ENCODE results near the gene RPF1. TPM values are rescaled to one million over a fixed set of nuclear protein-coding genes. Genes with fewer than 3 reads are reported as not detected.
"Not testable (repeated sequence)": the region's sequence is repeated elsewhere in the genome, so short reads cannot be mapped to it uniquely, and the experiment has no call there.

RPF1 gene
- total RNA-seq, 2 donors from 2014 or later = 31.6 to 34.0 TPM

DNA sequence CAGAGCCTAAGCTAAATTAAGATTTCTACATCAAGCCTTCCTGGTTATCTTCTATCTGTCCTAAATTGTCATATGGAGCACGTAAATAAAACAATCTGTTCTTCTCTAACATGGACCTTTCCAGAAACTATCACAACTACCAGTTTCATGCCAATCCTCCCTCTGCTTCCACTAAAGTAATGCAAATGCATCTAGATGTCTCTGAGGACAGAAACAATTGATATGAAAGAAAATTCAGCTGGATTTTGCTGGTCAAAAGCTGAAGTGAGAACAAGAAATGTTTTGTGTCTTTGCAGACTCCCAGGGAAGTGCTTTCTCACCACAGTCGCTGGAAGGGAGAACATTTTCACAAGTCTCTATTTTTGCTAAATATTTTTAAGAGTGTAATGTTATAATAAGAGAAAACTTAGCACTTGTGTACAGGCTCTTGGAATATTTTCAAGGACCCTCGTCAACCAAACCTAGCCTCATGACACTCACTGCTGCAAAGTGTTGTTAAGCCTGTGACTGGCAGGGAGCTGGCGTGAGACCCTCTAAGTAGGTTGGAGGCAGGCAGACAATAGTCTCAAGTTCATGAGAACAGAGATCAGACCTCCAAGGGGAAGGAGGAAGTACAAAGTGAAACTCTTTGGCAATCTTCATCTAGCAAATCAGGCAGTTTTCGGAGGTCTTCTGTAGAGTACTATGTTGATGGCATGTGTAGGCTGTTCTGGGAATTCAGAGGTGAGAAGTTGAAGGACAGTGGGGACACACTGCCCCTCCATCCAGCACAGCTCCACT is 42.0 kb upstream of the RPF1 start:
- H3K9me3 ChIP-seq (ENCODE audit: control insufficient read depth, low read length) = no peaks in the 10 kb centered on the region
- Mint-ChIP-seq H3K27me3 (ENCODE audit: insufficient read depth) (peaks cover 2% of the 10 kb centered on the region), H3K9me3 (no peaks in the 10 kb centered on the region), H3K36me3 (ENCODE audit: low read depth) (no peaks in the 10 kb centered on the region), H3K4me1 (no peaks in the 10 kb centered on the region), H3K4me3 (no peak overlapping the region), H3K27ac (no peak overlapping the region)
- WGBS, 2 experiments (ENCODE audit: insufficient coverage in 1 of 2, insufficient read length in 1 of 2) = 86 to 93% methylated on average over 2 to 5 of the region's 5 CpGs
- H3K4me3 ChIP-seq (ENCODE audit: low read length) = no peak overlapping the region
- H3K36me3 ChIP-seq (ENCODE audit: control insufficient read depth, insufficient read depth, low read length) = no peaks in the 10 kb centered on the region
- H3K4me1 ChIP-seq (ENCODE audit: control insufficient read depth, insufficient read depth, low read length) = no peaks in the 10 kb centered on the region
- H3K27ac ChIP-seq (ENCODE audit: low read depth, low read length) = no peak overlapping the region
- H3K9ac ChIP-seq (ENCODE audit: extremely low read depth, low read length, poor library complexity, severe bottlenecking) = no peak overlapping the region
- DNase-seq = no peak
- no peaks in the 10 kb centered on the region for H3K27me3 ChIP-seq (ENCODE audit: control insufficient read depth, insufficient read depth, low read length, poor library complexity, severe bottlenecking)
- TF ChIP-seq, protein P1, sequence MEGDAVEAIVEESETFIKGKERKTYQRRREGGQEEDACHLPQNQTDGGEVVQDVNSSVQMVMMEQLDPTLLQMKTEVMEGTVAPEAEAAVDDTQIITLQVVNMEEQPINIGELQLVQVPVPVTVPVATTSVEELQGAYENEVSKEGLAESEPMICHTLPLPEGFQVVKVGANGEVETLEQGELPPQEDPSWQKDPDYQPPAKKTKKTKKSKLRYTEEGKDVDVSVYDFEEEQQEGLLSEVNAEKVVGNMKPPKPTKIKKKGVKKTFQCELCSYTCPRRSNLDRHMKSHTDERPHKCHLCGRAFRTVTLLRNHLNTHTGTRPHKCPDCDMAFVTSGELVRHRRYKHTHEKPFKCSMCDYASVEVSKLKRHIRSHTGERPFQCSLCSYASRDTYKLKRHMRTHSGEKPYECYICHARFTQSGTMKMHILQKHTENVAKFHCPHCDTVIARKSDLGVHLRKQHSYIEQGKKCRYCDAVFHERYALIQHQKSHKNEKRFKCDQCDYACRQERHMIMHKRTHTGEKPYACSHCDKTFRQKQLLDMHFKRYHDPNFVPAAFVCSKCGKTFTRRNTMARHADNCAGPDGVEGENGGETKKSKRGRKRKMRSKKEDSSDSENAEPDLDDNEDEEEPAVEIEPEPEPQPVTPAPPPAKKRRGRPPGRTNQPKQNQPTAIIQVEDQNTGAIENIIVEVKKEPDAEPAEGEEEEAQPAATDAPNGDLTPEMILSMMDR (conservative IDR thresholded peaks at IDR 0.05) = no peak

DNA sequence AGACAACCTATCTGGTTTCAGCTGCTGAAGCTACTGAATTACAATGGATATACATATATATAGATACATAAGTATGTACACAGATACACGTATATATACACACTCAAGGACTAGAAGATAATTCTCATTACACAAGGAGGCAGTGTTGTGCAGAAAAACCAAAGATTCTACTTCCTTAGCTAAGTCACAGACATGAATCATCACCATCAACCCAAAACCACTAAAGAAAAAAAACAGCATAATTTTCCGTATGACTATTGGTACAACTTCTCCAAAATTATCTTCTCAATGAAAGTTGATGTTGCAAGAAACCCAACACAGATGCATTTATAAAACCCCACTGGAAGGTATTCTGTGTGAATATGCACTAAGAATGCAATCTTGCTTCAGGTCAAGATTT is 36.8 kb upstream of the RPF1 start:
- Mint-ChIP-seq H3K36me3 (ENCODE audit: low read depth) (no peaks in the 10 kb centered on the region), H3K4me1 (no peaks in the 10 kb centered on the region), H3K9me3 (peaks cover 12% of the 10 kb centered on the region), H3K27ac (no peak overlapping the region), H3K27me3 (ENCODE audit: insufficient read depth) (peaks cover 18% of the 10 kb centered on the region), H3K4me3 (no peak overlapping the region)
- H3K4me3 ChIP-seq (ENCODE audit: low read length) = no peak overlapping the region
- H3K9me3 ChIP-seq (ENCODE audit: control insufficient read depth, low read length) = no peaks in the 10 kb centered on the region
- WGBS, 2 experiments (ENCODE audit: insufficient coverage in 1 of 2, insufficient read length in 1 of 2) = 80 to 81% methylated on average over 1 to 2 of the region's 2 CpGs
- H3K27me3 ChIP-seq (ENCODE audit: control insufficient read depth, insufficient read depth, low read length, poor library complexity, severe bottlenecking) = no peaks in the 10 kb centered on the region
- no peaks in the 10 kb centered on the region for H3K4me1 ChIP-seq (ENCODE audit: control insufficient read depth, insufficient read depth, low read length)
- no peak overlapping the region for H3K9ac ChIP-seq (ENCODE audit: extremely low read depth, low read length, poor library complexity, severe bottlenecking)
- H3K36me3 ChIP-seq (ENCODE audit: control insufficient read depth, insufficient read depth, low read length) = no peaks in the 10 kb centered on the region
- DNase-seq = no peak
- TF ChIP-seq, protein P1 (conservative IDR thresholded peaks at IDR 0.05) = peak; percentile 42
- no peak overlapping the region for H3K27ac ChIP-seq (ENCODE audit: low read depth, low read length)

DNA sequence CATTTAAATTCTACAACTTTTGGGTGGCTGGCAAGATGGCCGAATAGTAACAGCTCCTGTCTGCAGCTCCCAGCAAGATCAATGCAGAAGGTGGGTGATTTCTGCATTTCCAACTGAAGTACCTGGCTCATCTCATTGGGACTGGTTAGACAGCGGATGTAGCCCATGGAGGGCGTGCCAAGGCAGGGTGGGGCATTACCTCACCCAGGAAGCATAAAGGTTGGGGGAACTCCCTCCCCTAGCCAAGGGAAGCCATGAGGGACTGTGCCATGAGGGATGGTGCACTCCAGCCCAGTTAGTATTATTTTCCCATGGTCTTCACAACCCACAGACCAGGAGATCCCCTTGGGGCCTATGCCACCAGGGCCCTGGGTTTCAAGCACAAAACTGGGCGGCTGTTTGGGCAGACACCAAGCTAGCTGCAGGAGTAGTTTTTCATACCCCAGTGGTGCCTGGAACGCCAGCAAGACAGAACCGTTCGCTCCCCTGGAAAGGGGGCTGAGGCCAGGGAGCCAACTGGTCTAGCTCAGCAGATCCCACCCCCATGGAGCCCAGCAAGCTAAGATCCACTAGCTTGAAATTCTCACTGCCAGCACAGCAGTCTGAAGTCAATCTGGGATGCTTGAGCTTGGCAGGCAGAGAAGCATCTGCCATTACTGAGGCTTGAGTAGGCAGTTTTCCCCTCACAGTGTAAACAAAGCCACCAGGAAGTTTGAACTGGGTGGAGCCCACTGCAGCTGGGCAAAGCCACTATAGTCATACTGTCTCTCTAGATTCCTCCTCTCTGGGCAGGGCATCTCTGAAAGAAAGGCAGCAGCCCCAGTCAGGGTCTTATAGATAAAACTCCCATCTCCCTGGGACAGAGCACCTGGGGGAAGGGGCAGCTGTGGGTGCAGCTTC is 36.1 kb upstream of the RPF1 start:
- 87 to 96% methylated on average over 3 to 7 of the region's 7 CpGs for WGBS, 2 experiments (ENCODE audit: insufficient coverage in 1 of 2, insufficient read length in 1 of 2)
- not testable (repeated sequence) for H3K4me1 ChIP-seq (ENCODE audit: control insufficient read depth, insufficient read depth, low read length); H3K9me3 ChIP-seq (ENCODE audit: control insufficient read depth, low read length); H3K27me3 ChIP-seq (ENCODE audit: control insufficient read depth, insufficient read depth, low read length, poor library complexity, severe bottlenecking); H3K9ac ChIP-seq (ENCODE audit: extremely low read depth, low read length, poor library complexity, severe bottlenecking); H3K4me3 ChIP-seq (ENCODE audit: low read length); H3K27ac Mint-ChIP-seq; H3K4me1 Mint-ChIP-seq; H3K4me3 Mint-ChIP-seq; DNase-seq; H3K36me3 ChIP-seq (ENCODE audit: control insufficient read depth, insufficient read depth, low read length); H3K36me3 Mint-ChIP-seq (ENCODE audit: low read depth); H3K27ac ChIP-seq (ENCODE audit: low read depth, low read length)
- H3K27me3 Mint-ChIP-seq (ENCODE audit: insufficient read depth) = peaks cover 16% of the 10 kb centered on the region
- peaks cover 14% of the 10 kb centered on the region for H3K9me3 Mint-ChIP-seq

DNA sequence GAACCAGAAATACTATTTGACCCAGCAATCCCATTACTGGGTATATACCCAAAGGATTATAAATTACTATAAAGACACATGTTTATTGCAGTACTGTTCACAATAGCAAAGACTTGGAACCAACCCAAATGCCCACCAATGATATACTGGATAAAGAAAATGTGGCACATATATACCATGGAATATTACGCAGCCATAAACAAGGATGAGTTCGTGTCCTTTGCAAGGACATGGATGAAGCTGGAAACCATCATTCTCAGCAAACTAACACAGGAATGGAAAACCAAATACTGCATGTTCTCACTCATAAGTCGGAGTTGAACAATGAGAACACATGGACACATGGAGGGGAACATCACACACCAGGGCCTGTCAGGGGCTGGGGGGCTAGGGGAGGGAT is 30.4 kb upstream of the RPF1 start:
- not testable (repeated sequence) for H3K4me1 ChIP-seq (ENCODE audit: control insufficient read depth, insufficient read depth, low read length); H3K4me1 Mint-ChIP-seq; H3K36me3 ChIP-seq (ENCODE audit: control insufficient read depth, insufficient read depth, low read length); H3K27me3 ChIP-seq (ENCODE audit: control insufficient read depth, insufficient read depth, low read length, poor library complexity, severe bottlenecking); H3K36me3 Mint-ChIP-seq (ENCODE audit: low read depth); H3K4me3 Mint-ChIP-seq; H3K27ac ChIP-seq (ENCODE audit: low read depth, low read length); H3K27ac Mint-ChIP-seq; H3K4me3 ChIP-seq (ENCODE audit: low read length); H3K9me3 ChIP-seq (ENCODE audit: control insufficient read depth, low read length); H3K9ac ChIP-seq (ENCODE audit: extremely low read depth, low read length, poor library complexity, severe bottlenecking); DNase-seq
- Mint-ChIP-seq H3K27me3 (ENCODE audit: insufficient read depth) (peaks cover 24% of the 10 kb centered on the region), H3K9me3 (peaks cover 18% of the 10 kb centered on the region)
- WGBS, 2 experiments (ENCODE audit: insufficient coverage in 1 of 2, insufficient read length in 1 of 2) = 82 to 90% methylated on average over 2 to 3 of the region's 3 CpGs

Data from endodermal cell (in vitro differentiated cells).